ENCODE measurements around the gene REPS2. TPM values are rescaled to one million over a fixed set of nuclear protein-coding genes. Genes with fewer than 3 reads are reported as not detected.

The REPS2 gene
- total RNA-seq, 6 donors from 2014 or later: 17.0 to 47.0 (median 29.4) TPM

- Histone ChIP-seq H3K36me3 (no peaks in the 10 kb centered on the region), H3K9me3 (no peaks in the 10 kb centered on the region), H3K27ac (no peak overlapping the region), H3K4me3 (no peak overlapping the region), H3K4me1 (no peaks in the 10 kb centered on the region), H3K27me3 (no peaks in the 10 kb centered on the region)
- no peak for ATAC-seq (ENCODE audit: low FRiP score in 2 of 2)
- TF ChIP-seq POLR2A (IDR thresholded peaks at IDR 0.05): no peak
- TF ChIP-seq CTCF (IDR thresholded peaks at IDR 0.05): no peak
- TF ChIP-seq EP300 (IDR thresholded peaks at IDR 0.05): no peak
- TF ChIP-seq POLR2AphosphoS5 (IDR thresholded peaks at IDR 0.05): no peak
- DNase-seq: no peak
Measured at GRCh38 chrX:17052210-17052609, 105.8 kb downstream of the REPS2 start.

- DNase-seq (no peak), ATAC-seq (ENCODE audit: low FRiP score in 2 of 2) (no peak)
- Histone ChIP-seq H3K36me3 (no peaks in the 10 kb centered on the region), H3K27ac (no peak overlapping the region), H3K27me3 (no peaks in the 10 kb centered on the region), H3K4me1 (no peaks in the 10 kb centered on the region), H3K4me3 (no peak overlapping the region), H3K9me3 (no peaks in the 10 kb centered on the region)
- TF ChIP-seq POLR2A (IDR thresholded peaks at IDR 0.05): no peak
- no peak for TF ChIP-seq POLR2AphosphoS5 (IDR thresholded peaks at IDR 0.05)
- TF ChIP-seq EP300 (IDR thresholded peaks at IDR 0.05): no peak
- TF ChIP-seq CTCF (IDR thresholded peaks at IDR 0.05): no peak
- 73 to 90% methylated on average over 2 of the region's 2 CpGs for WGBS, 2 donors
Measured at GRCh38 chrX:17052793-17053192, 106.3 kb downstream of the REPS2 start.

- Histone ChIP-seq H3K27ac (no peak overlapping the region), H3K4me3 (no peak overlapping the region), H3K9me3 (no peaks in the 10 kb centered on the region), H3K27me3 (no peaks in the 10 kb centered on the region), H3K4me1 (no peaks in the 10 kb centered on the region), H3K36me3 (no peaks in the 10 kb centered on the region)
- WGBS, 2 donors: 53 to 59% methylated on average over 5 of the region's 5 CpGs
- TF ChIP-seq EP300 (IDR thresholded peaks at IDR 0.05) (no peak), POLR2A (IDR thresholded peaks at IDR 0.05) (no peak), POLR2AphosphoS5 (IDR thresholded peaks at IDR 0.05) (no peak), CTCF (IDR thresholded peaks at IDR 0.05) (no peak)
- no peak for DNase-seq
- ATAC-seq (ENCODE audit: low FRiP score in 2 of 2): no peak
Measured at GRCh38 chrX:17053502-17053901, 107.0 kb downstream of the REPS2 start.

GRCh38 chrX:17056868-17057608, 110.6 kb downstream of the REPS2 start:
- Histone ChIP-seq H3K27me3 (no peaks in the 10 kb centered on the region), H3K36me3 (no peaks in the 10 kb centered on the region), H3K4me3 (no peak overlapping the region), H3K4me1 (no peaks in the 10 kb centered on the region), H3K27ac (no peak overlapping the region), H3K9me3 (no peaks in the 10 kb centered on the region)
- ATAC-seq (ENCODE audit: low FRiP score in 2 of 2): no peak
- TF ChIP-seq EP300 (IDR thresholded peaks at IDR 0.05) (no peak), POLR2A (IDR thresholded peaks at IDR 0.05) (no peak), POLR2AphosphoS5 (IDR thresholded peaks at IDR 0.05) (no peak), CTCF (IDR thresholded peaks at IDR 0.05) (no peak)
- WGBS, 2 donors: 73 to 81% methylated on average over 2 of the region's 2 CpGs
- no peak for DNase-seq

GRCh38 chrX:17062065-17062464, 115.6 kb downstream of the REPS2 start:
- H3K36me3 ChIP-seq: no peaks in the 10 kb centered on the region
- no peak for TF ChIP-seq POLR2AphosphoS5 (IDR thresholded peaks at IDR 0.05)
- no peak for TF ChIP-seq CTCF (IDR thresholded peaks at IDR 0.05)
- no peak for TF ChIP-seq EP300 (IDR thresholded peaks at IDR 0.05)
- TF ChIP-seq POLR2A (IDR thresholded peaks at IDR 0.05): no peak
- DNase-seq: no peak
- H3K4me3 ChIP-seq: no peak overlapping the region
- no peaks in the 10 kb centered on the region for H3K9me3 ChIP-seq
- no peaks in the 10 kb centered on the region for H3K27me3 ChIP-seq
- H3K27ac ChIP-seq: no peak overlapping the region
- no peaks in the 10 kb centered on the region for H3K4me1 ChIP-seq
- ATAC-seq (ENCODE audit: low FRiP score in 2 of 2): no peak

Data from upper lobe of left lung (tissue), 6 donors.